NOMO-1 treated with DMSO at 0.1 percent for 48 hours (cell line): ENCODE data around the gene JMJD7.

Experiments used
- DNase-seq: peaks from one replicate; lab custom pipeline; 2025; ENCODE audit not compliant: unreplicated experiment; lab: John Stamatoyannopoulos, UW

The JMJD7 gene

DNA sequence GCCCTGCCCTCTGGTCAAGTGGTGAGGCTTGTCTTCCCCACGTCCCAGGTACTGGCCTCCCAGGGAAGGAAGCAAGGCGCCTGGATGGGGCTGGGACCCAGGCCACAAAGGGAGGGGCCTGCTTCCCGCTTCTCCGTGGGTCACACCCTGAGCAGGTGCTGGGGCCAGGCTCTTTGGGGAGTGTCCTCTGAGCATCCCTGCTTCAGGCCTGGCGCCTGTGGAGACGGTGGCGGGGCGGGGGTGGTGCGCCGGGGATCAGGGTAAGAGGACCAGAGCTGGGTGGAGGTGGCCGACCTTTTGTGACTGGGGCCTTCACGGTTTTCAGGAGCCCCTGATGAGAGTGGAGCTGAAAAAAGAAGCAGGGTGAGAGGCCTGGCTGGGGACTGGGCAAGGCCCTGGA lies 14.3 kb downstream of the JMJD7 start:
- no peak for DNase-seq

GRCh38 chr15:41843571-41843970 lies 15.7 kb downstream of the JMJD7 start:
- DNase-seq, result no peak

DNA sequence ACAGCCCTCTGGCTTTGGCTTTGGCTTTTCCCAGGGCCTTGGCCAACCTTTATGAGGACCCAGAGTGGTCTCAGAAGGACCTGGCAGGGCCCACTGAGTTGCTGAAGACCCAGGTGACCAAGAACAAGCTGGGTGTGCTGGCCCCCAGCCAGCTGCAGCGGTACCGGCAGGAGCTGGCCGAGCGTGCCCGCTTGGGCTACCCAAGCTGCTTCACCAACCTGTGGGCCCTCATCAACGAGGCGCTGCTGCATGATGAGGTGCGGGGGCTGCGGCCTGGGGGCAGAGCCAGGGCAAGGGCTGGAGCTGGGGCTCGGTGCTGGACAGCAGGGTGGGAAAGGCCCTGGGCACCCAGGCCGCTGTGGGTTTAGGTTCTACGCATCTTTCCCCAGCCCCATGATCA lies 16.9 kb downstream of the JMJD7 start:
- no peak for DNase-seq

GRCh38 chr15:41847206-41847605 lies 19.3 kb downstream of the JMJD7 start:
- no peak for DNase-seq

DNA sequence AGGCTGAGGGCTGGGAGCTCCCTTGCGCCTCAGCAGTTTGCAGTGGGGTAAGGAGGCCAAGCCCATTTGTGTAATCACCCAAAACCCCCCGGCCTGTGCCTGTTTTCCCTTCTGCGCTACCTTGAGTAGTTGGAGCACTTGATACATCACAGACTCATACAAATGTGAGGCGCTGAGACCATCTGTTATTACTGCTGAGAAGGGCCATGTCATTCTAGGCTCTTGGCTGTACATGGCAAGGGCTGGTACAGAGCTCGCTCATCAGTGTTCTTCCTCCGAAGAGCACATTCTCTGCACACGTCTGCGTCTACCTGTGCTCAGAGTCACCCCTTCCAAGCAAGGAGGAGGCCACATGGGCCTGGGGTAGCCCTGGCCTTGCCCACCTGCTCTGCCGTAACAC lies 20.1 kb downstream of the JMJD7 start:
- no peak for DNase-seq

DNA sequence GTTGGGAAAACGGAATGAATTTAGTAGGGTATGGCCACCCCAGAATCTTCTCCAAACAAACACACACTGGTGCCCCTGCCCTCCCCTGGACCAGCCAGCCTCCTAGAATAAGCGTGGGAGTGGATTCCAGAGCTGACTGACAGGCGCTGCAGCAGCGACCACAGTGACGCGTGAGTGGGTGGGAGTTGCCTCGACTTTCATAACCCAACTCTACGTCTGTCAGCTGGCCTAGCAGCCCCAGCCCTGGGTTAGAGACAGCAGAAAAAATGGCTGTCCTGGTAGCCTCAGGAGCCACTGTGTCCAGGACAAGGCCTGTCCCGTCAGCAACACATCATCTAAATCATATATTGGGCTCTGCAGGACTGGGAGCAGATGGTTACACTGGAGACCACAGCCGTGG lies 20.7 kb downstream of the JMJD7 start:
- DNase-seq, result no peak

- DNase-seq, result no peak
These were observed 21.3 kb downstream of the JMJD7 start for GRCh38 chr15:41849204-41849603.

- no peak for DNase-seq
These were observed 22.0 kb downstream of the JMJD7 start for GRCh38 chr15:41849861-41850260.

- DNase-seq, result no peak
These were observed 22.7 kb downstream of the JMJD7 start for GRCh38 chr15:41850482-41851166.

DNA sequence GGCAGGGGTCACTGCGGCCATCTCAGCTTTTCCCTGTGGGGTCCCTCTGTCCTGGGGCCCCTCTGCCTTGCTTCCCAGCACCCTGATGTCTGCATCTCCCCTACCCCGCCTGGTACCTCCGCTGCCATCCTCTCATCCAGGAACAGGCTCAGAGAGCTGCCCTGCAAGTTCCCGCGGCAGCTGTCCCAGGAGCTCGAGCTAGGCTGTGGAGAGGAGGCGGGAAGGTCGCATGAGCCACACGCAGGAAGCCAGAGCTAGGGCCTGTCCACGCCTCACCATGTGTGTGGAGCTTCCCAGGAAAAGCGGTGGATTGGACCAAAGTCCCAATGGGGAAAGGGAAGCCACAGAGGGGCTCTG lies 23.3 kb downstream of the JMJD7 start:
- DNase-seq, result no peak

GRCh38 chr15:41851755-41852370 lies 24.0 kb downstream of the JMJD7 start:
- no peak for DNase-seq

- DNase-seq, result no peak
These were observed 25.1 kb downstream of the JMJD7 start for GRCh38 chr15:41852736-41853590.

DNA sequence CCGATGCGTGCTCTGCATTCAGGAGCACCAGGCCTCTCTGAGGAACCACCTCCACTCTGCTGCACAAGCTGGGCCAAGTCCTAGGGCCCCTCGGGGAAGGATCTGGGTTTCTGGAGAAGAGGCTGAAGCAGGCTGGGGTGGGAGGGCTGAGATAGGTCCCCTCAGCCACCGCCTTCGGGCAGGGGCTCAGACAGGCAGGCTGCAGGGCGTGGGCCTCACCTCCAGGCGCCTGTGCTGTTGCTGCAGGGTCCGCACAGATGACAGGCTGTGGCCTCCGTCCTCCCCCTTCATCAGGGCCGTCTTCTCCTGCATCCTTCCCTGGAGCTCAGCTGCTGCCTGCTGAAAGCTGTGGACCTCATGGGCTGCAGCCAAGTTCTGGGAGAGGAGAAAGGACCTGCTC lies 25.9 kb downstream of the JMJD7 start:
- no peak for DNase-seq

DNA sequence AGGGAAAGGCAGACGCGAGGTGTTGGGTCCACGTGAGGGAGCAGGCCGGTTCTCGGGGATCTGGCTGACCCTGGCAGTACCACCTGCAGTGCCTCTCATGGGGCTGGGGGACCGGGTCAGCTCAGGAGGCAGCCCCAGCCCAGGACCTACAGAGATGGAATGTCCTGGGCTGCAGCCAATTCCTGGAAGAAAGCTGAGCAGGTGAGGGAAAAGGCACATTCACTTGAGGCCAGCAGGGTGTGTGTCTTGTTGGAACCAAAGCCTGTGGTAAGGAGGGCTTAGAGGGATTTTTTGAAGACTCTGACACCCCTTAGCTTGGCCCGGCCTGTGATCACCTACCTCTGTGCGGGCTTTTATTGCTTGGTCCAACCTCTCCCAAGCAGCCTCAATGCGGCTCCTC lies 26.6 kb downstream of the JMJD7 start:
- no peak for DNase-seq

DNA sequence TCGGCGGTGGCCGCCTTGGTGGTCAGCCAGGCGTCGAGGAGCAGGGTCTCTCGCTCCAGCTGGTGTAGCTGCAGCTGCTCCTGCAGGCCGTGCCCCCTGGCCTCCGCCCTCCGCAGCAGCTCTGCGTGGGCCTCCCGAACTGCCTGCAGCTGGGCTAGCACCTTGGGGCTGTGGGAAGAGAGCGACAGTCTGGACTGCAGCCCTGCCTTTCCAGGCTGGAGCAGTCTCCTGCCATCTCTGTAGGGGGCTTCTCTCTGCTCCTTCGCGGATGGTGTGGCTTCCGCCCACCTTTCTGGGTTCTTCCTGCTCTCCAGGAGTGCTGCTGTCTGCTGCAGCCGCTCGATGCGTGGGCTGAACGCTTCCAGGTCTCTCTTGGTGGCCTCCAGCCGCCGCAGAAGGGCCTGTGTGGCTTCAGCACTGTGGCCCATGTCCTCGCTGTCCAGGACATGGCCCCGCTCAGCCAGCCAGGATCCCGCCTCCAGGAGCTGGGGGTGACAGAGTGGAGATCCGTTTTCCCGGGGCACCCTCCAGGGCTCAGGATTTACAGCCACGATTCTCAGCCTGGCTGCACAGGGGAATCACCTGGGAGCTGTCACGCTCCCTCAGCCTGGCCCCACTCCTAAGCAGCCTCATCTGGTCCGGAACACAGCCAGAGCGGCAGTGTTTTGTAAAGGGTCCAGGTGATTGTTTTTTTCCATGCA lies 27.5 kb downstream of the JMJD7 start:
- no peak for DNase-seq

DNA sequence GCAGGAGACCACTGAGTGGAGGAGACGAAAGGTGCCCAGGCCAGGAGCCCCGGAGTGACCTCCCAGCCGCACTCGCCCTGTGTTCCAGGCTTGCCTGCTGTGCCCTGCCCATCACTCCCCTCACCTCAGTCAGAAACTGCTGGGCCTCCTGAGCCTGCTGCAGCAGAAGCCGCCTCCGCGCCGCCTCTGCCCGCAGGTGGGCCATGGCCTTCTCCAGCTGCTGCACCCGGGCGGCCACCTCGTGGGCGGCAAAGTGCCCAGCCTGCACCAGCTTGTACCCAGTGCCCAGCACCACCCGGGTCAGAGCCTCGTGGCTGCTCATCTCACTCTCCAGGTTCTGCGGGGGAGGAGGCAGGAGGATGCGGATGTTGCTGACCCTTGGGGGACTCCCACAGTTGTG lies 28.4 kb downstream of the JMJD7 start:
- DNase-seq, result no peak

DNA sequence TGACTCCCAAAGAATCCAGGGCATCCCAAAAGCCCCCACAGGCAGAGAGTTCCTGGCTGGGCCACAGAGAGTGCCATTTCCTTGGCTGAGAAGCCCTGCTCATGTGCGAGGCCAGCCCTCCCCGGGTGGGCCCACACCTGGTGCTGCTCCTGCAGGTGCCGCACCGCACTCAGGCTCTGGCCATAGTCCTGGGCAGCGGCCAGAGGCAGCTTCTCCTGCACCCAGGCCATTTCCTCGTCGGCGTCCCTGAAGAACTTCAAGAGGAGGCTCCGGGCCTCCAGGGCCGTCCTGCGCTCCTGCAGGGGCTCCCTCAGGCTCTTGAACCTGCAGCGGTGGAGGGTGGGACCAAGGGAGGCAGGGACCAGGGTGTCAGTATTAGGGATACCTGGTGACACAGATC lies 28.8 kb downstream of the JMJD7 start:
- DNase-seq, result no peak

- no peak for DNase-seq
These were observed 29.4 kb downstream of the JMJD7 start for GRCh38 chr15:41857316-41857715.

GRCh38 chr15:41858756-41859155 lies 30.9 kb downstream of the JMJD7 start:
- no peak for DNase-seq

- no peak for DNase-seq
These were observed 32.3 kb downstream of the JMJD7 start for GRCh38 chr15:41860049-41860828.
